ENCODE measurements around the gene ARL15.
A peak's percentile ranks its signal among the peaks of the same experiment; 100 is the strongest.

The ARL15 gene

GRCh38 chr5:54254482-54255198, 55.7 kb downstream of the ARL15 start:
- no peak for DNase-seq (ENCODE audit: low read depth in 1 of 2, low spot score in 1 of 2)

- no peak for DNase-seq (ENCODE audit: low read depth in 1 of 2, low spot score in 1 of 2)
Observed at GRCh38 chr5:54251981-54252380, 58.4 kb downstream of the ARL15 start.

GRCh38 chr5:54249210-54250028, 61.0 kb downstream of the ARL15 start:
- no peak for DNase-seq (ENCODE audit: low read depth in 1 of 2, low spot score in 1 of 2)

- DNase-seq (ENCODE audit: low read depth in 1 of 2, low spot score in 1 of 2), result no peak
Observed at GRCh38 chr5:54247226-54247625, 63.1 kb downstream of the ARL15 start.

- no peak for DNase-seq (ENCODE audit: low read depth in 1 of 2, low spot score in 1 of 2)
Observed at GRCh38 chr5:54243483-54244080, 66.8 kb downstream of the ARL15 start.

GRCh38 chr5:54242297-54242696, 68.1 kb downstream of the ARL15 start:
- DNase-seq (ENCODE audit: low read depth in 1 of 2, low spot score in 1 of 2), result no peak

- no peak for DNase-seq (ENCODE audit: low read depth in 1 of 2, low spot score in 1 of 2)
Observed at GRCh38 chr5:54234304-54234933, 76.0 kb downstream of the ARL15 start.

GRCh38 chr5:54230936-54231685, 79.3 kb downstream of the ARL15 start:
- DNase-seq (ENCODE audit: low read depth in 1 of 2, low spot score in 1 of 2), result no peak

GRCh38 chr5:54229041-54229780, 81.2 kb downstream of the ARL15 start:
- DNase-seq (ENCODE audit: low read depth in 1 of 2, low spot score in 1 of 2), result peak; percentile 32 to 59

GRCh38 chr5:54227759-54228158, 82.6 kb downstream of the ARL15 start:
- no peak for DNase-seq (ENCODE audit: low read depth in 1 of 2, low spot score in 1 of 2)

GRCh38 chr5:54227109-54227508, 83.3 kb downstream of the ARL15 start:
- no peak for DNase-seq (ENCODE audit: low read depth in 1 of 2, low spot score in 1 of 2)

- no peak for DNase-seq (ENCODE audit: low read depth in 1 of 2, low spot score in 1 of 2)
Observed at GRCh38 chr5:54226215-54226614, 84.2 kb downstream of the ARL15 start.

GRCh38 chr5:54224103-54224826, 86.1 kb downstream of the ARL15 start:
- no peak for DNase-seq (ENCODE audit: low read depth in 1 of 2, low spot score in 1 of 2)

GRCh38 chr5:54222336-54222735, 88.0 kb downstream of the ARL15 start:
- DNase-seq (ENCODE audit: low read depth in 1 of 2, low spot score in 1 of 2), result no peak

- DNase-seq (ENCODE audit: low read depth in 1 of 2, low spot score in 1 of 2), result no peak
Observed at GRCh38 chr5:54221135-54221534, 89.2 kb downstream of the ARL15 start.

- no peak for DNase-seq (ENCODE audit: low read depth in 1 of 2, low spot score in 1 of 2)
Observed at GRCh38 chr5:54220230-54221040, 89.9 kb downstream of the ARL15 start.

- DNase-seq (ENCODE audit: low read depth in 1 of 2, low spot score in 1 of 2), result no peak
Observed at GRCh38 chr5:54217826-54218503, 92.4 kb downstream of the ARL15 start.

GRCh38 chr5:54215233-54215736, 95.1 kb downstream of the ARL15 start:
- DNase-seq (ENCODE audit: low read depth in 1 of 2, low spot score in 1 of 2), result no peak
